PC-9 (cell line): ENCODE measurements around the gene CDH12. TPM values are rescaled to one million over a fixed set of nuclear protein-coding genes. Genes with fewer than 3 reads are reported as not detected.
"Not testable (repeated sequence)": the region's sequence is repeated elsewhere in the genome, so short reads cannot be mapped to it uniquely, and the experiment has no call there.

Source experiments
- BruUV-seq: library from RNA; stranded (reverse); fragments of 400-500 nt; replicated peaks from 2 replicates; lab custom pipeline; 2021; lab: Mats Ljungman, UMichigan
- CTCF ChIA-PET: fragments of 300-600 bp; sonication (Branson Sonifier 250); formaldehyde crosslinking; loops from one replicate; lab custom pipeline; 2022; ENCODE audit warnings: antibody characterized with exemption; lab: Charles Lee
- POLR2A ChIA-PET: fragments of 300-600 bp; sonication (Branson Sonifier 250); formaldehyde crosslinking; loops from one replicate; lab custom pipeline; 2022; ENCODE audit warnings: antibody characterized with exemption; ENCODE audit not compliant: unreplicated experiment; lab: Charles Lee
- DNase-seq, 2 experiments: peaks; one replicate each; pipeline versions ENCODE4 v3.0.0 to v3.0.0-alpha.2; 2015 to 2022; ENCODE audit warnings: mixed read lengths in 1 of 2
- H2AFZ ChIP-seq: fragments of 200-600 bp; sonication (generic); 2 replicates; pipeline ENCODE4 v1.8.1; 2017; ENCODE audit warnings: antibody characterized with exemption
- H3F3A ChIP-seq: fragments of 200-600 bp; sonication (generic); 2 replicates; pipeline ENCODE4 v1.8.1; 2017; ENCODE audit warnings: antibody characterized with exemption, mild to moderate bottlenecking, low read depth; ENCODE audit not compliant: insufficient read depth
- H3K27ac ChIP-seq: fragments of 200-600 bp; sonication (generic); 2 replicates; pipeline ENCODE4 v1.6.1; 2016; ENCODE audit warnings: mixed run types
- H3K27me3 ChIP-seq: fragments of 200-600 bp; sonication (generic); 2 replicates; pipeline ENCODE4 v1.6.1; 2016; ENCODE audit warnings: low read depth, mixed run types; ENCODE audit not compliant: insufficient read depth
- H3K36me3 ChIP-seq: fragments of 200-600 bp; sonication (generic); 2 replicates; pipeline ENCODE4 v1.6.1; 2016; ENCODE audit warnings: low read depth, mixed run types
- H3K4me1 ChIP-seq: fragments of 200-600 bp; sonication (generic); replicated peaks from 2 replicates; pipeline ENCODE4 v1.6.1; 2016; ENCODE audit warnings: mixed run types; ENCODE audit not compliant: insufficient read depth
- H3K4me2 ChIP-seq: fragments of 200-600 bp; sonication (generic); 2 replicates; pipeline ENCODE4 v1.6.1; 2017; ENCODE audit warnings: mixed run types
- H3K4me3 ChIP-seq: fragments of 200-600 bp; sonication (generic); 2 replicates; pipeline ENCODE4 v1.6.1; 2016; ENCODE audit warnings: mixed run types
- H3K79me2 ChIP-seq: fragments of 200-600 bp; sonication (generic); 2 replicates; pipeline ENCODE4 v1.6.1; 2017; ENCODE audit warnings: low read depth, mixed run types
- H3K9me2 ChIP-seq: fragments of 200-600 bp; sonication (generic); 2 replicates; pipeline ENCODE4 v1.8.1; 2017; ENCODE audit warnings: mild to moderate bottlenecking; ENCODE audit not compliant: insufficient read depth
- H3K9me3 ChIP-seq: fragments of 200-600 bp; sonication (generic); 2 replicates; pipeline ENCODE4 v1.8.1; 2016; ENCODE audit warnings: low read depth; ENCODE audit not compliant: insufficient read depth
- H4K20me1 ChIP-seq: fragments of 200-600 bp; sonication (generic); 2 replicates; pipeline ENCODE4 v1.8.1; 2017; ENCODE audit not compliant: insufficient read depth
- CTCF ChIP-seq: fragments of 200-600 bp; sonication (generic); conservative IDR thresholded peaks from 2 replicates; pipeline ENCODE4 v1.6.1; 2017; ENCODE audit warnings: mixed run types, antibody characterized with exemption, mild to moderate bottlenecking, moderate library complexity
- EZH2 ChIP-seq: fragments of 200-600 bp; sonication (generic); IDR thresholded peaks from 2 replicates; pipeline ENCODE4 v1.8.0; 2017; ENCODE audit warnings: antibody characterized with exemption, low read depth
- intact Hi-C: fragments of 100-400 bp; cut with micrococcal nuclease; formaldehyde crosslinking; loops from one replicate; pipeline ENCODE4 v1.10.0; 2022; ENCODE audit not compliant: unreplicated experiment
- total RNA-seq: library from RNA; stranded (reverse); gene quantifications from 2 replicates; pipeline ENCODE4 v1.2.3, GENCODE V29; 2021

Gene CDH12
- total RNA-seq, 1 experiment from 2014 or later: not detected

DNA sequence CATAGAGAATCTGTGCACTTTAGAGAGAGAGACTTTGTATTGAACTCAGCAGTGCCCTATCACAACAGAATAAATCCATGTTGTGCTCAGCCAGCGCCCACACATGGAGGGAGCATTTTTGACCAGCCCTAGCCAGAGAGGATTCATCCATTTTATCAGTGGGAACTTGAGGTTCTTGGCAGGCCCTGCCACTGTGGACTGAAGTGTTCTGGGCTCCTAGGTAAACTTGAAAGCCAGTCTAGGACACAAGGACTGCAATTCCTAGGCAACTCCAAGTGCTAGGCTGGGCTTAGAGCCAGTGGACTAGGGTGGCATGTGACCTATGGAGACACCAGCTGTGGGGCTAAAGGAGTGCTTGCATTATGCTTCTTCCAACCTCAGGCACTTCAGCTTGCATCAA, 523.5 kb downstream of the CDH12 start:
- H3K4me3 ChIP-seq: no peak overlapping the region
- H3K36me3 ChIP-seq: no peaks in the 10 kb centered on the region
- no peak overlapping the region for H3K4me2 ChIP-seq
- H2AFZ ChIP-seq: no peak overlapping the region
- H3F3A ChIP-seq: no peaks in the 10 kb centered on the region
- no peak for TF ChIP-seq CTCF
- no peak for TF ChIP-seq EZH2
- H3K9me2 ChIP-seq: no peaks in the 10 kb centered on the region
- H3K9me3 ChIP-seq: no peaks in the 10 kb centered on the region
- H3K4me1 ChIP-seq: no peaks in the 10 kb centered on the region
- intact Hi-C loops: no loop called here
- ChIA-PET CTCF (no interaction called here), POLR2A (no interaction called here)
- H3K27ac ChIP-seq: no peak overlapping the region
- no peaks in the 10 kb centered on the region for H3K27me3 ChIP-seq
- no peak for DNase-seq
- no peaks in the 10 kb centered on the region for H3K79me2 ChIP-seq
- no TSS peak for BruUV-seq
- no peaks in the 10 kb centered on the region for H4K20me1 ChIP-seq

GRCh38 chr5:22319798-22320197, 533.3 kb downstream of the CDH12 start:
- Histone ChIP-seq H4K20me1 (no peaks in the 10 kb centered on the region), H3K9me2 (no peaks in the 10 kb centered on the region), H3K4me2 (no peak overlapping the region), H3K4me1 (no peaks in the 10 kb centered on the region), H3K27ac (no peak overlapping the region), H2AFZ (no peak overlapping the region), H3K27me3 (no peaks in the 10 kb centered on the region), H3F3A (no peaks in the 10 kb centered on the region), H3K36me3 (no peaks in the 10 kb centered on the region), H3K4me3 (no peak overlapping the region), H3K79me2 (no peaks in the 10 kb centered on the region), H3K9me3 (no peaks in the 10 kb centered on the region)
- intact Hi-C loops: no loop called here
- no TSS peak for BruUV-seq
- TF ChIP-seq EZH2: no peak
- TF ChIP-seq CTCF: no peak
- DNase-seq: no peak
- CTCF ChIA-PET: no interaction called here
- POLR2A ChIA-PET: no interaction called here

- ChIA-PET POLR2A (interaction anchor here (0.7 kb wide), 1 partner anchor 34 kb away, joined by 7 read pairs; no protein-coding TSS in a partner anchor), CTCF (no interaction called here)
- H2AFZ ChIP-seq: no peak overlapping the region
- H3K9me3 ChIP-seq: no peaks in the 10 kb centered on the region
- H4K20me1 ChIP-seq: no peaks in the 10 kb centered on the region
- no peaks in the 10 kb centered on the region for H3K36me3 ChIP-seq
- H3K9me2 ChIP-seq: no peaks in the 10 kb centered on the region
- no peak overlapping the region for H3K4me3 ChIP-seq
- BruUV-seq: no TSS peak
- no peak overlapping the region for H3K27ac ChIP-seq
- no peaks in the 10 kb centered on the region for H3K4me1 ChIP-seq
- intact Hi-C loops: no loop called here
- TF ChIP-seq CTCF (no peak), EZH2 (no peak)
- H3F3A ChIP-seq: no peaks in the 10 kb centered on the region
- H3K27me3 ChIP-seq: no peaks in the 10 kb centered on the region
- H3K4me2 ChIP-seq: no peak overlapping the region
- no peaks in the 10 kb centered on the region for H3K79me2 ChIP-seq
- DNase-seq: no peak
Measured at GRCh38 chr5:22316294-22316693, 536.9 kb downstream of the CDH12 start.

DNA sequence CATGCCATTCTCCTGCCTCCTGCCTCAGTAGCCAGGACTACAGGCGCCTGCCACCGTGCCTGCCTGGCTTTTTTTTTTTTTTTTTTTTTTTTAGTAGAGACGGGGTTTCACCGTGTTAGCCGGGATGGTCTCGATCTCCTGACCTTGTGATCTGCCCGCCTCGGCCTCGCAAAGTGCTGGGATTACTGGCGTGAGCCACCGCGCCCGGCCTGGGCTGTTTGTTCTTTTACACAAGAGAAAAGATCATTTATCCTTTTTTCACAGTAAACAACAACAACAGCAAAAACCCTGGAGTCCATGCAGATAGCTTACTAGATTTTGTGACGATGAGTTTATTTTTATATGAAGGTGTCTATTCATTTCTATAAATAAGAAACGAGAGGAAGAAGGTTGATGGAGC, 538.1 kb downstream of the CDH12 start:
- H2AFZ ChIP-seq, H3K4me1 ChIP-seq, BruUV-seq, intact Hi-C loops, H4K20me1 ChIP-seq, H3K27ac ChIP-seq, H3K9me2 ChIP-seq, POLR2A ChIA-PET, H3K4me3 ChIP-seq, H3K9me3 ChIP-seq, CTCF ChIA-PET, DNase-seq, H3F3A ChIP-seq, H3K4me2 ChIP-seq, H3K36me3 ChIP-seq, H3K27me3 ChIP-seq, H3K79me2 ChIP-seq: not testable (repeated sequence)
